ENCODE results near the gene FAM162A. TPM values are rescaled to one million over a fixed set of nuclear protein-coding genes. Genes with fewer than 3 reads are reported as not detected.

Gene FAM162A
- total RNA-seq, 4 donors from 2014 or later: 28.2 to 42.7 (median 32.6) TPM

GRCh38 chr3:122350814-122351418 is 33.1 kb upstream of the FAM162A start:
- no peaks in the 10 kb centered on the region for H3K9me3 ChIP-seq
- no peaks in the 10 kb centered on the region for H3K27me3 ChIP-seq
- H3K27ac ChIP-seq (replicated peaks in 1 of 4): no peak overlapping the region
- peak; percentile 5 for DNase-seq (ENCODE audit: extremely low spot score)
- intact Hi-C loops (cut with DNase I): no loop called here
- no peaks in the 10 kb centered on the region for H3K36me3 ChIP-seq
- H3K4me1 ChIP-seq: no peaks in the 10 kb centered on the region
- 80% methylated on average over 5 of the region's 5 CpGs for WGBS
- TF ChIP-seq CTCF (IDR thresholded peaks at IDR 0.05) (no peak), POLR2AphosphoS5 (IDR thresholded peaks at IDR 0.05) (no peak), EP300 (IDR thresholded peaks at IDR 0.05) (no peak), POLR2A (IDR thresholded peaks at IDR 0.05; ENCODE audit: low read depth) (no peak)
- H3K4me3 ChIP-seq: no peak overlapping the region

- intact Hi-C loops (cut with DNase I): no loop called here
- no peaks in the 10 kb centered on the region for H3K4me1 ChIP-seq
- TF ChIP-seq EP300 (IDR thresholded peaks at IDR 0.05) (no peak), POLR2AphosphoS5 (IDR thresholded peaks at IDR 0.05) (no peak), POLR2A (IDR thresholded peaks at IDR 0.05; ENCODE audit: low read depth) (no peak), CTCF (IDR thresholded peaks at IDR 0.05) (no peak)
- no peaks in the 10 kb centered on the region for H3K36me3 ChIP-seq
- no peak overlapping the region for H3K4me3 ChIP-seq
- no peak for DNase-seq (ENCODE audit: extremely low spot score)
- WGBS: 94% methylated on average over 4 of the region's 4 CpGs
- H3K27ac ChIP-seq (replicated peaks in 1 of 4): no peak overlapping the region
- no peaks in the 10 kb centered on the region for H3K27me3 ChIP-seq
- H3K9me3 ChIP-seq: no peaks in the 10 kb centered on the region
Observed at GRCh38 chr3:122351612-122352011, 32.4 kb upstream of the FAM162A start.

DNA sequence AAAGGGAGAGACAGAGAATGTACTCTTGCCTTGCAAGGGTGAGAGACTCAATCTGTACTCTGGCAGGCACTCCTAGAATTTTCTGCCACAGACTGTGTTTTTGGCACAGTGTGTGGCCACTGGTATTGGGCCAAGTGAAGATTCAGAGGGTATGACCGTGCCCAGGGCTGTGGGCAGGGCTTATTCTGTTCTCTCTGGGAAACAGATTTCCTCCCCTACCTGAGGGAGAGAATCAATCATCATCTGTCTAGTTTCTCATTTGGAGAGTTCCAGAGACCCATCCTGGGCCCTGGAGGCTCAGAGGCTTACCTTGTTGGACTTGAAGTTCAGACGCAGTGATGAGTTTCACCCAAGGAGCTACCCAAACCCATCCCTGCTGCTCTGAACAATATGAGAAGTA is 30.8 kb upstream of the FAM162A start:
- 32% methylated on average over 2 of the region's 2 CpGs for WGBS
- intact Hi-C loops (cut with DNase I): no loop called here

GRCh38 chr3:122353893-122354401 is 30.0 kb upstream of the FAM162A start:
- WGBS: 93% methylated on average over 1 of the region's 1 CpG
- Histone ChIP-seq H3K4me1 (no peaks in the 10 kb centered on the region), H3K27me3 (no peaks in the 10 kb centered on the region), H3K9me3 (no peaks in the 10 kb centered on the region), H3K4me3 (no peak overlapping the region), H3K36me3 (peaks cover 0 to 17% (median 8%) of the 10 kb centered on the region in 4 donors), H3K27ac (replicated peaks in 1 of 4) (no peak overlapping the region)
- DNase-seq (ENCODE audit: extremely low spot score): no peak
- no peak for TF ChIP-seq EP300 (IDR thresholded peaks at IDR 0.05)
- no peak for TF ChIP-seq POLR2A (IDR thresholded peaks at IDR 0.05; ENCODE audit: low read depth)
- TF ChIP-seq CTCF (IDR thresholded peaks at IDR 0.05): no peak
- no peak for TF ChIP-seq POLR2AphosphoS5 (IDR thresholded peaks at IDR 0.05)
- intact Hi-C loops (cut with DNase I): no loop called here

More for the DNA sequence above, 30.8 kb upstream of the FAM162A start:
- TF ChIP-seq EP300 (IDR thresholded peaks at IDR 0.05): no peak
- TF ChIP-seq POLR2AphosphoS5 (IDR thresholded peaks at IDR 0.05): no peak
- no peak for TF ChIP-seq CTCF (IDR thresholded peaks at IDR 0.05)
- TF ChIP-seq POLR2A (IDR thresholded peaks at IDR 0.05; ENCODE audit: low read depth): no peak
- Histone ChIP-seq H3K4me3 (no peak overlapping the region), H3K36me3 (peaks cover 0 to 10% (median 5%) of the 10 kb centered on the region in 4 donors), H3K27me3 (no peaks in the 10 kb centered on the region), H3K27ac (replicated peaks in 1 of 4) (no peak overlapping the region), H3K4me1 (no peaks in the 10 kb centered on the region), H3K9me3 (no peaks in the 10 kb centered on the region)
- no peak for DNase-seq (ENCODE audit: extremely low spot score)

GRCh38 chr3:122355612-122356011 is 28.4 kb upstream of the FAM162A start:
- H3K36me3 ChIP-seq: peaks cover 0 to 22% (median 11%) of the 10 kb centered on the region in 4 donors
- no peak for DNase-seq (ENCODE audit: extremely low spot score)
- H3K4me1 ChIP-seq: no peaks in the 10 kb centered on the region
- no peak for TF ChIP-seq EP300 (IDR thresholded peaks at IDR 0.05)
- TF ChIP-seq CTCF (IDR thresholded peaks at IDR 0.05): no peak
- TF ChIP-seq POLR2A (IDR thresholded peaks at IDR 0.05; ENCODE audit: low read depth): no peak
- TF ChIP-seq POLR2AphosphoS5 (IDR thresholded peaks at IDR 0.05): no peak
- no peaks in the 10 kb centered on the region for H3K9me3 ChIP-seq
- H3K4me3 ChIP-seq: no peak overlapping the region
- WGBS: 81% methylated on average over 4 of the region's 4 CpGs
- intact Hi-C loops (cut with DNase I): no loop called here
- H3K27ac ChIP-seq (replicated peaks in 1 of 4): no peak overlapping the region
- H3K27me3 ChIP-seq: no peaks in the 10 kb centered on the region
